Measurements from ENCODE around the gene ARX. TPM values are rescaled to one million over a fixed set of nuclear protein-coding genes. Genes with fewer than 3 reads are reported as not detected.

Gene ARX
- total RNA-seq, 4 donors from 2014 or later, result 2.3 to 5.1 (median 3.5) TPM

DNA sequence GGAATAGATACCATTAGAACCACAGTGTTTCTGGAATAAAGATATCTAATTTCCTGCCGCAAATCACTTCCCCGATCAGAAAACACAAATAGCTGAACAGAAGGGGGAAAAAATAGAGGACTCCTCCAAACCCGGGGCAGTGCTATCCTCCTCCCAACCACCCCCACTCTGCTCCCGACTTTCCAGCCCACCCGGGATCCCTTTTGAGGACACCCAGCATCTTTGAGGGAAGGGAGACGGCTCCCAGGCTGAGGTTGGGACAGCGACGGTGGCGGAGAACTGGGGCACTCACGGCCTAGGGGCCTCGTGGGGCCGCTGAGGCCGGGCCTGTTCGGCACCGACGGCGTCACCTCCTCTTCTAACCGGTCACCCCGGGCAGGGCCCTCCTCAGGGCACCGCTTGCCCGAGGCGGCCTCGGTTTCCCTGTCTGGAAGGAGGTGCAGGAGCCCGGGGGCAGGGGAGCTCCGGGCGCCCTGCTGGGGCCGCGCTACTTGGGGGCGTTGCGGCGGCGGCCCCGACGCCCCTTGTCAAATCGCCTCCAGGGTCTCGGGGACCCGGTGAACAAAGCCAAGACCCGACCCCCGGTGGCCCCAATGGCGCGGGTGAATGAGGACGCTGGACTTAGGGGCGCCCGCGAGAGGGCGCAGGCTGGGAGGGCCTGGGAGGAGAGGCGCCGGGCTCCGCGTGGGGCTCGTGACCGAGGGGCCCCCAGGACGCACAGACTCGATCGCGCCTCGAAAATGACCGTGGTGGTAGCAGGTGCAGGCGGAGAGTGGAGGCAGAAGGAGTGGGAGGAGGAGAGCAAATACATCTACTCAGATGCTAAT lies 6.9 kb upstream of the ARX start:
- H3K27me3 ChIP-seq, result peaks cover 47 to 58% (median 53%) of the 10 kb centered on the region in 3 donors

DNA sequence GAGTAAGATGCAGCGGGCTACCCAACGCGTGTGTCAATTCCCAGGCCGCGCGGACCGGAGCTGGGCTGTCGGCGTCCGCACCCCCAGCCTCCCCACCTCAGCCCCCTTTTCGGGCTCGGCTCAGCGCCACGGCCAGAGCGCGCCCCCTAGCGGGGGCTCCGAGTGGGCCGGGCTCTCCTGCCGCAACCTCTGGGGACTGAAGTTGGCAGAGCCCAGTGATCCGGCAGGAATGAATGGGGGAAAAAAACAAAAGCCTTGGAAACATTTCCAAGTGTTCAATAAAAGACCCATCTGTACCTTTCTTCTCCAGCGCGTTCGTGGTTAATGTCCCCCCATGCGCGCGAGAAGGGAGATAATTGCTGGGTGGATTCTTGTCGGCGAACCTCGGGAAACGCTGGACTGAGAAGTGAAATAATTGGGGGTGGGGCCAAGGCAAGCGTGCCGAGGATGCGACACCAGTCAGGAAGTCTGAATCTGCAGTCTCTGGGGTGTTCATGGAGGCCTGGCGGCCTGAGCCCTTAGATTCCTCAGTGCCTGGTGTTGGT lies 5.2 kb upstream of the ARX start:
- H3K27ac ChIP-seq, result no peak overlapping the region
- in situ Hi-C loops (cut with MboI; ENCODE audit: low sequenced_read_pairs in 4 of 4) (loop anchor here in 2 of 4 donors (25.0 kb wide), 1 partner anchor 184 kb away; no protein-coding TSS in a partner anchor), intact Hi-C loops (cut with DNase I; ENCODE audit: low total_unique reads) (loop anchor here (2.0 kb wide), 1 partner anchor 182 kb away; no protein-coding TSS in a partner anchor)
- peak overlapping the region in 2 of 4 donors; percentile 29 to 38 for H3K4me3 ChIP-seq
- DNase-seq (no peak), ATAC-seq (peak in 1 of 2 donors; percentile 45)
- no peaks in the 10 kb centered on the region for H3K36me3 ChIP-seq
- H3K27me3 ChIP-seq, result peaks cover 57 to 70% (median 67%) of the 10 kb centered on the region in 3 donors
- H3K9me3 ChIP-seq, result no peaks in the 10 kb centered on the region
- TF ChIP-seq, protein P1, sequence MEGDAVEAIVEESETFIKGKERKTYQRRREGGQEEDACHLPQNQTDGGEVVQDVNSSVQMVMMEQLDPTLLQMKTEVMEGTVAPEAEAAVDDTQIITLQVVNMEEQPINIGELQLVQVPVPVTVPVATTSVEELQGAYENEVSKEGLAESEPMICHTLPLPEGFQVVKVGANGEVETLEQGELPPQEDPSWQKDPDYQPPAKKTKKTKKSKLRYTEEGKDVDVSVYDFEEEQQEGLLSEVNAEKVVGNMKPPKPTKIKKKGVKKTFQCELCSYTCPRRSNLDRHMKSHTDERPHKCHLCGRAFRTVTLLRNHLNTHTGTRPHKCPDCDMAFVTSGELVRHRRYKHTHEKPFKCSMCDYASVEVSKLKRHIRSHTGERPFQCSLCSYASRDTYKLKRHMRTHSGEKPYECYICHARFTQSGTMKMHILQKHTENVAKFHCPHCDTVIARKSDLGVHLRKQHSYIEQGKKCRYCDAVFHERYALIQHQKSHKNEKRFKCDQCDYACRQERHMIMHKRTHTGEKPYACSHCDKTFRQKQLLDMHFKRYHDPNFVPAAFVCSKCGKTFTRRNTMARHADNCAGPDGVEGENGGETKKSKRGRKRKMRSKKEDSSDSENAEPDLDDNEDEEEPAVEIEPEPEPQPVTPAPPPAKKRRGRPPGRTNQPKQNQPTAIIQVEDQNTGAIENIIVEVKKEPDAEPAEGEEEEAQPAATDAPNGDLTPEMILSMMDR (IDR thresholded peaks at IDR 0.05 in 4 of 5, conservative IDR thresholded peaks at IDR 0.05 in 1 of 5), result peak in 4 of 5 experiments; percentile 39 to 73 (median 54)
- TF ChIP-seq POLR2A (IDR thresholded peaks at IDR 0.05), result no peak
- peaks cover 6 to 12% of the 10 kb centered on the region in 2 donors for H3K4me1 ChIP-seq

More for the DNA sequence above, 6.9 kb upstream of the ARX start:
- Histone ChIP-seq H3K27ac (no peak overlapping the region), H3K9me3 (no peaks in the 10 kb centered on the region), H3K4me3 (no peak overlapping the region), H3K4me1 (peaks cover 6 to 12% of the 10 kb centered on the region in 2 donors), H3K36me3 (no peaks in the 10 kb centered on the region)
- no peak for ATAC-seq
- no peak for DNase-seq
- intact Hi-C loops (cut with DNase I; ENCODE audit: low total_unique reads), result no loop called here
- TF ChIP-seq, protein P1 (IDR thresholded peaks at IDR 0.05 in 4 of 5, conservative IDR thresholded peaks at IDR 0.05 in 1 of 5), result no peak
- TF ChIP-seq POLR2A (IDR thresholded peaks at IDR 0.05), result no peak
- in situ Hi-C loops (cut with MboI; ENCODE audit: low sequenced_read_pairs in 4 of 4), result loop anchor here in 2 of 4 donors (25.0 kb wide), 1 partner anchor 185 kb away; no protein-coding TSS in a partner anchor

DNA sequence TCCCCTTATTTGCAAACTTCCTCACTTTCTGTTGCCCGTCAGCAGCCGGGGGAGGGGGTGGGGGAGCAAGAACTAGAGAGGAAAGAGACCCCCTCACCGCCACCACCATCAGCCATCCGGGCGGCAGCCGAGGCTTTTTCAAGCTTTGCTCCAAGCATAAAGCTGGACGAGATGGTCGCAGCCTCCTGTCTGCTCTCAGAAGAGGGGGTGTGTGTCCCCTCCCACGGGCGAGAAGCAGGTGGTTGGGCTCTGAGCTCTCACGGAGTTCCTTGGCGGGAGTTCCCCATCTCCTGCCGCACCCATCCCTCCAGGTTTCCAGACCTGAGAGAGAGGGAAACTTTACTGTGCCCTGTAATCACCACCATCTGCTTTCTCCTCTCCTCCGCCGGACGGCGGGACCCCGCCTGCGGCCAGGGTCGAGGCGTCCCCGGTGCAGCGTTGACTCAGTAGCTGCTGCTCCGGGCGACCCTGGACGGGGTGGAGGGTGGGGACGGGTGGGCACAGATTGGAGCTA lies 4.7 kb upstream of the ARX start:
- H3K27me3 ChIP-seq, result peaks cover 57 to 76% (median 69%) of the 10 kb centered on the region in 3 donors
- peaks cover 6 to 12% of the 10 kb centered on the region in 2 donors for H3K4me1 ChIP-seq
- in situ Hi-C loops (cut with MboI; ENCODE audit: low sequenced_read_pairs in 4 of 4), result loop anchor here in 2 of 4 donors (25.0 kb wide), 1 partner anchor 183 kb away; no protein-coding TSS in a partner anchor
- no peaks in the 10 kb centered on the region for H3K9me3 ChIP-seq
- no peak for ATAC-seq
- DNase-seq, result no peak
- TF ChIP-seq, protein P1 (IDR thresholded peaks at IDR 0.05 in 4 of 5, conservative IDR thresholded peaks at IDR 0.05 in 1 of 5), result no peak
- TF ChIP-seq POLR2A (IDR thresholded peaks at IDR 0.05), result no peak
- intact Hi-C loops (cut with DNase I; ENCODE audit: low total_unique reads), result loop anchor here (2.0 kb wide), 1 partner anchor 182 kb away; no protein-coding TSS in a partner anchor
- H3K36me3 ChIP-seq, result no peaks in the 10 kb centered on the region
- H3K27ac ChIP-seq, result no peak overlapping the region
- H3K4me3 ChIP-seq, result peak overlapping the region in 2 of 4 donors; percentile 29 to 38

DNA sequence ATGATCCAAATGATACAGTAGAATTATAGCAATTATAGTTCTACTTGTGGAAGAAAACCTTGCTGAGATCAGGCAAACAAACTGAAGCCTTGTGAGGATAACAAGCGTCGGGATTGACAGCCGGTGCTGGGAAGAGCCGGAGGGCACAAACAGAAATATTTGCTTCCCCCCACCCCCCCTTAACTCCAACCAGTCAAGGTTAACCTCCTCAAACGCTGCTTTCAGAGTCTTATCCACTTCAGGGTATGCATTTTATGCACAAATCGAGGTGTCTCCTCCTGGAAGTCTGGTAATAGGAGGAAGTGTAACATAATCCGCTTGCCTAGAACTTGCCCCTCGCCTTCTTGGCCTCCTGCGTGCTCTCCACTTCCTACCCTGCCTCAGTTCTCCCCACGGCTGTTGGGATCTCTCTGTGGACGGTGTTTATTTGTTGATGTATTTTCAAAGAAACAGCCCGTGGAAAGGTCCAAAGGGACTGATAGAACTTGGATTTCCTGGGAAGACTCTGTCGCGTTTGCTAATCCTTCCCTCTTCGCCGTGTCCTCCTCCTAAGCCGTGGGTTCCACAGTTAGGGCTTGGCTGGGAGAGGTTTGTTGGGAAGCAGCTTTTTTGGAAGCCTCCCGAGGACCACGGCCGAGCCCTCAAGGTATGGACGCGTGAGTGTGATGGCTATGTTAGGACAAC lies 4.1 kb upstream of the ARX start:
- intact Hi-C loops (cut with DNase I; ENCODE audit: low total_unique reads), result loop anchor here (2.0 to 5.0 kb wide), 2 partner anchors 181 to 268 kb away; no protein-coding TSS in a partner anchor
- H3K27me3 ChIP-seq, result peaks cover 57 to 82% (median 69%) of the 10 kb centered on the region in 3 donors

More for the DNA sequence above, 4.1 kb upstream of the ARX start:
- peak overlapping the region in 2 of 4 donors; percentile 29 to 38 for H3K4me3 ChIP-seq
- no peaks in the 10 kb centered on the region for H3K9me3 ChIP-seq
- TF ChIP-seq POLR2A (IDR thresholded peaks at IDR 0.05), result no peak
- TF ChIP-seq, protein P1 (IDR thresholded peaks at IDR 0.05 in 4 of 5, conservative IDR thresholded peaks at IDR 0.05 in 1 of 5), result no peak
- DNase-seq (no peak), ATAC-seq (no peak)
- in situ Hi-C loops (cut with MboI; ENCODE audit: low sequenced_read_pairs in 4 of 4), result loop anchor here in 2 of 4 donors (10.0 to 25.0 kb wide), 2 partner anchors 183 to 265 kb away; no protein-coding TSS in a partner anchor
- no peaks in the 10 kb centered on the region for H3K36me3 ChIP-seq
- H3K4me1 ChIP-seq, result peaks cover 6 to 12% of the 10 kb centered on the region in 2 donors
- no peak overlapping the region for H3K27ac ChIP-seq

Measured in gastrocnemius medialis (tissue), 4 donors.